IMR-90 (cell line): ENCODE data around the gene PEX5L. TPM values are rescaled to one million over a fixed set of nuclear protein-coding genes. Genes with fewer than 3 reads are reported as not detected.

Source experiments
- ATAC-seq: fragments of 200-7000 bp; cut with Tn5 transposase; 2 replicates; pipeline ENCODE4 v1.9.1; 2020; ENCODE audit warnings: low read depth, mild to moderate bottlenecking, moderate library complexity
- BruUV-seq: library from RNA; stranded (reverse); fragments of 400-500 nt; replicated peaks from 2 replicates; lab custom pipeline; 2021; lab: Mats Ljungman, UMichigan
- CTCF ChIA-PET: fragments of 300-600 bp; formaldehyde crosslinking; extraction: SDS; loops from one replicate; lab custom pipeline; 2021; ENCODE audit warnings: antibody characterized with exemption; lab: Yijun Ruan, JAX
- POLR2A ChIA-PET: fragments of 300-600 bp; sonication (Branson Sonifier 250); formaldehyde crosslinking; loops from one replicate; lab custom pipeline; 2022; ENCODE audit warnings: antibody characterized with exemption; ENCODE audit not compliant: unreplicated experiment; lab: Charles Lee
- DNase-seq: peaks from one replicate; pipeline ENCODE4 v3.0.0; 2013
- H2AFZ ChIP-seq: replicated peaks from 2 replicates; pipeline ENCODE3; 2013; ENCODE audit warnings: low read length, mild to moderate bottlenecking; ENCODE audit not compliant: poor library complexity
- H2AK5ac ChIP-seq: 2 replicates; pipeline ENCODE4 v1.6.1; 2013; ENCODE audit warnings: low read depth, low read length, inconsistent platforms
- H2AK9ac ChIP-seq: replicated peaks from 2 replicates; pipeline ENCODE3; 2013; ENCODE audit warnings: mild to moderate bottlenecking, low read depth, low read length, moderate library complexity; ENCODE audit not compliant: poor library complexity
- H2BK120ac ChIP-seq: 2 replicates; pipeline ENCODE4 v1.6.1; 2013; ENCODE audit warnings: low read depth, low read length, inconsistent platforms
- H2BK15ac ChIP-seq: 3 replicates; pipeline ENCODE4 v1.6.1; 2013; ENCODE audit warnings: low read depth, low read length, inconsistent platforms
- H2BK20ac ChIP-seq: 2 replicates; pipeline ENCODE4 v1.6.1; 2013; ENCODE audit warnings: low read depth, mild to moderate bottlenecking, inconsistent platforms, low read length, moderate library complexity
- H2BK5ac ChIP-seq: 2 replicates; pipeline ENCODE4 v1.6.1; 2013; ENCODE audit warnings: mild to moderate bottlenecking, low read depth, low read length, inconsistent platforms; ENCODE audit not compliant: poor library complexity, severe bottlenecking
- H3K14ac ChIP-seq: replicated peaks from 2 replicates; pipeline ENCODE4 v1.6.1; 2013; ENCODE audit warnings: low read depth, low read length, inconsistent platforms
- H3K18ac ChIP-seq: 2 replicates; pipeline ENCODE4 v1.6.1; 2013; ENCODE audit warnings: low read depth, low read length, control low read depth
- H3K23ac ChIP-seq: 2 replicates; pipeline ENCODE4 v1.6.1; 2013; ENCODE audit warnings: low read depth, low read length, inconsistent platforms
- H3K27ac ChIP-seq: 2 replicates; pipeline ENCODE4 v1.5.1; 2013; ENCODE audit warnings: mild to moderate bottlenecking, control low read depth, low read length; ENCODE audit not compliant: insufficient read depth
- H3K27me3 ChIP-seq: 2 replicates; pipeline ENCODE4 v1.6.1; 2013; ENCODE audit warnings: low read length; ENCODE audit not compliant: control insufficient read depth, insufficient read depth
- H3K36me3 ChIP-seq: 2 replicates; pipeline ENCODE4 v1.6.1; 2013; ENCODE audit warnings: low read length, mixed read lengths; ENCODE audit not compliant: control insufficient read depth, insufficient read depth
- H3K4ac ChIP-seq: 2 replicates; pipeline ENCODE4 v1.6.1; 2013; ENCODE audit warnings: low read depth, low read length, inconsistent platforms
- H3K4me1 ChIP-seq: 2 replicates; pipeline ENCODE4 v1.6.1; 2013; ENCODE audit warnings: low read length, mixed read lengths; ENCODE audit not compliant: control insufficient read depth, insufficient read depth
- H3K4me2 ChIP-seq: 2 replicates; pipeline ENCODE4 v1.6.1; 2013; ENCODE audit warnings: low read depth, mild to moderate bottlenecking, control low read depth, low read length, moderate library complexity
- H3K4me3 ChIP-seq: 2 replicates; pipeline ENCODE4 v1.5.1; 2013; ENCODE audit warnings: low read depth, mild to moderate bottlenecking, control low read depth, low read length, moderate library complexity; ENCODE audit not compliant: insufficient read depth
- H3K56ac ChIP-seq: 2 replicates; pipeline ENCODE4 v1.6.1; 2013; ENCODE audit warnings: low read length, inconsistent platforms; ENCODE audit not compliant: insufficient read depth; ENCODE audit errors: extremely low read depth
- H3K79me1 ChIP-seq, 2 experiments: 2 replicates each; pipeline ENCODE4 v1.6.1; 2013; ENCODE audit warnings: low read length in 2 of 2, inconsistent platforms in 1 of 2, low read depth in 1 of 2
- H3K9ac ChIP-seq: 2 replicates; pipeline ENCODE4 v1.6.1; 2013; ENCODE audit warnings: low read depth, low read length, control low read depth
- H3K9me1 ChIP-seq: 2 replicates; pipeline ENCODE4 v1.6.1; 2013; ENCODE audit warnings: low read length, inconsistent platforms; ENCODE audit not compliant: insufficient read depth
- H3K9me3 ChIP-seq: 2 replicates; pipeline ENCODE4 v1.6.1; 2013; ENCODE audit warnings: low read length; ENCODE audit not compliant: control insufficient read depth, insufficient read depth
- H4K20me1 ChIP-seq: 2 replicates; pipeline ENCODE4 v1.6.1; 2013; ENCODE audit warnings: low read length, inconsistent platforms; ENCODE audit not compliant: insufficient read depth
- H4K5ac ChIP-seq: 2 replicates; pipeline ENCODE4 v1.6.1; 2013; ENCODE audit warnings: mild to moderate bottlenecking, low read depth, low read length, control low read depth
- H4K8ac ChIP-seq, 2 experiments: 2 replicates each; pipeline ENCODE4 v1.6.1; 2013; ENCODE audit warnings: low read depth in 2 of 2, low read length in 2 of 2, control low read depth in 1 of 2, inconsistent platforms in 1 of 2
- H4K91ac ChIP-seq: 2 replicates; pipeline ENCODE4 v1.6.1; 2013; ENCODE audit warnings: low read depth, low read length, inconsistent platforms; ENCODE audit not compliant: insufficient read depth
- CEBPB ChIP-seq: IDR thresholded peaks from 2 replicates; pipeline ENCODE4 v1.6.1; 2012; ENCODE audit warnings: low read depth, low read length, improper control_type of control experiment
- CTCF ChIP-seq: conservative IDR thresholded peaks from 2 replicates; pipeline ENCODE4 v1.5.1; 2012; ENCODE audit warnings: mild to moderate bottlenecking, low read depth, low read length, improper control_type of control experiment
- WGBS, 2 experiments: methylation state at CpG; one replicate each; pipeline versions ENCODE4 v1.1.5 to v1.1.7; 2013; ENCODE audit warnings: missing lambda C conversion rate in 2 of 2; ENCODE audit not compliant: insufficient read length in 1 of 2; ENCODE audit errors: extremely low coverage in 2 of 2; 5-methylcytosine and 5-hydroxymethylcytosine counted together
- dilution Hi-C: fragments of 300-500 bp; cut with HindIII; formaldehyde crosslinking; loops from one replicate; pipeline ENCODE4 v1.14.3; 2018; ENCODE audit warnings: low sequenced_read_pairs; ENCODE audit not compliant: unreplicated experiment
- in situ Hi-C: fragments of 300-500 bp; cut with MboI; formaldehyde crosslinking; loops from 3 replicates; pipeline ENCODE4 v1.14.3; 2019; ENCODE audit warnings: low sequenced_read_pairs, inconsistent platforms, mixed read lengths
- intact Hi-C: fragments of 100-400 bp; cut with micrococcal nuclease; formaldehyde crosslinking; loops from 2 replicates; pipeline ENCODE4 v1.10.0; 2022
- polyA plus RNA-seq, 3 experiments: library from polyadenylated mRNA; depleted of rRNA; stranded (reverse); fragments of >200 nt; gene quantifications; 2 replicates each; pipeline ENCODE4 v1.2.3, GENCODE V29; 2012; ENCODE audit warnings: low replicate concordance in 1 of 3
- total RNA-seq: library from RNA; depleted of rRNA; stranded (reverse); fragments of >200 nt; gene quantifications from 2 replicates; pipeline ENCODE4 v1.2.3, GENCODE V29; 2012

Gene PEX5L
- total and polyA plus RNA-seq, 2 of the 4 experiments (the other 2 are of a cell fraction): not detected

DNA sequence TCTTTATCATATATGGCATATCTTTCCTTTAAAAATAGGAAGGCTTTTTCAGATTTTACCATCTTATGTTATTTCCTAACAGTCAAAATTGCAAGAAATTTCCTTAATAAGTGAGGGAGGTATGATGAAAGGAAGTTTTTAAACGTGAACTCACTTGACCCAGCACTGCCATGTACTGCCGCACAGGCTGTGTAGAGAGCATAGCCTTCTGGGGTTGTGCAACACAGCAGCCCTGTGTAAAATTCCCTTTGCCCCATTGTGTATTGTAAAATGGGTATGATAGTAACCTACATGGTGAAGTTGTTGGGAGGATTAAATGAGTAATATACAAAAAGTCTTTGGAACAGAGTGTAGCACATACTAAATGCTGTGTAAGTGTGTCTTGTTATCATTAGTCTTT lies 78.6 kb downstream of the PEX5L start:
- WGBS, 2 experiments: no CpG with 5 or more reads among the region's 2 CpGs
- no peak overlapping the region for H3K4me2 ChIP-seq
- no peak for TF ChIP-seq CTCF
- no peak for TF ChIP-seq CEBPB
- no TSS peak for BruUV-seq
- H3K36me3 ChIP-seq: no peaks in the 10 kb centered on the region
- H4K20me1 ChIP-seq: no peaks in the 10 kb centered on the region
- dilution Hi-C loops: no loop called here
- H3K9me3 ChIP-seq: no peaks in the 10 kb centered on the region
- no peak overlapping the region for H3K14ac ChIP-seq
- no peak overlapping the region for H3K4ac ChIP-seq
- H2BK5ac ChIP-seq: no peak overlapping the region
- no peak overlapping the region for H4K8ac ChIP-seq
- no peak overlapping the region for H2BK15ac ChIP-seq
- no peak for ATAC-seq
- H2AK5ac ChIP-seq: no peak overlapping the region
- H4K91ac ChIP-seq: no peak overlapping the region
- H2AFZ ChIP-seq: no peak overlapping the region
- DNase-seq: no peak
- intact Hi-C loops: no loop called here
- H2BK120ac ChIP-seq: no peak overlapping the region
- H3K9me1 ChIP-seq: no peaks in the 10 kb centered on the region
- H3K79me1 ChIP-seq: no peaks in the 10 kb centered on the region
- no peak overlapping the region for H4K5ac ChIP-seq
- ChIA-PET POLR2A (no interaction called here), CTCF (no interaction called here)
- H3K27me3 ChIP-seq: no peaks in the 10 kb centered on the region
- H3K27ac ChIP-seq: no peak overlapping the region
- H3K23ac ChIP-seq: no peak overlapping the region
- H3K56ac ChIP-seq: no peak overlapping the region
- no peak overlapping the region for H3K4me3 ChIP-seq
- H2AK9ac ChIP-seq: no peak overlapping the region
- H3K18ac ChIP-seq: no peak overlapping the region
- in situ Hi-C loops: no loop called here
- H2BK20ac ChIP-seq: no peak overlapping the region
- H3K4me1 ChIP-seq: no peaks in the 10 kb centered on the region
- H3K9ac ChIP-seq: no peak overlapping the region
